Epithelial cell of proximal tubule (primary cell): ENCODE data around the gene MCF2L2. TPM values are rescaled to one million over a fixed set of nuclear protein-coding genes. Genes with fewer than 3 reads are reported as not detected.

Source experiments
- DNase-seq: peaks from one replicate; pipeline ENCODE4 v3.0.0-alpha.2; 2011; ENCODE audit warnings: low read depth
- H3K4me3 ChIP-seq: 2 replicates; pipeline ENCODE4 v1.5.1; 2011; ENCODE audit warnings: low read depth, mild to moderate bottlenecking, low read length
- CTCF ChIP-seq: conservative IDR thresholded peaks from 2 replicates; pipeline ENCODE4 v1.5.1; 2012; ENCODE audit warnings: low read depth, mild to moderate bottlenecking, low read length
- total RNA-seq: library from RNA; depleted of rRNA; stranded (reverse); fragments of >200 nt; gene quantifications from 2 replicates; pipeline ENCODE4 v1.2.3, GENCODE V29; 2015

The MCF2L2 gene
- total RNA-seq, 1 donor from 2014 or later = 0.58 TPM

- no peak for DNase-seq
- no peak overlapping the region for H3K4me3 ChIP-seq
- no peak for TF ChIP-seq CTCF
Observed at GRCh38 chr3:183264268-183264667, 164.2 kb downstream of the MCF2L2 start.

- no peak overlapping the region for H3K4me3 ChIP-seq
- DNase-seq = no peak
- TF ChIP-seq CTCF = no peak
Observed at GRCh38 chr3:183262875-183263378, 165.5 kb downstream of the MCF2L2 start.

GRCh38 chr3:183261151-183261724, 167.2 kb downstream of the MCF2L2 start:
- no peak for TF ChIP-seq CTCF
- no peak overlapping the region for H3K4me3 ChIP-seq
- no peak for DNase-seq

GRCh38 chr3:183260167-183260904, 168.1 kb downstream of the MCF2L2 start:
- no peak for DNase-seq
- H3K4me3 ChIP-seq = no peak overlapping the region
- no peak for TF ChIP-seq CTCF

GRCh38 chr3:183259621-183260020, 168.8 kb downstream of the MCF2L2 start:
- H3K4me3 ChIP-seq = no peak overlapping the region
- TF ChIP-seq CTCF = no peak
- DNase-seq = no peak

- no peak for TF ChIP-seq CTCF
- no peak for DNase-seq
- no peak overlapping the region for H3K4me3 ChIP-seq
Observed at GRCh38 chr3:183259087-183259486, 169.3 kb downstream of the MCF2L2 start.

GRCh38 chr3:183255348-183255730, 173.1 kb downstream of the MCF2L2 start:
- peak overlapping the region; percentile 94 for H3K4me3 ChIP-seq
- no peak for TF ChIP-seq CTCF
- DNase-seq = no peak
